Fibroblast of the aortic adventitia (primary cell): Measurements from ENCODE around the gene HOXA11. TPM values are rescaled to one million over a fixed set of nuclear protein-coding genes. Genes with fewer than 3 reads are reported as not detected.

ENCODE experiments used
- DNase-seq: peaks from one replicate; pipeline ENCODE4 v3.0.0-alpha.2; 2010; ENCODE audit warnings: low read depth
- H3K4me3 ChIP-seq: 2 replicates; pipeline ENCODE4 v1.5.1; 2011; ENCODE audit warnings: low read depth, mild to moderate bottlenecking, control low read depth, low read length, moderate library complexity
- CTCF ChIP-seq: IDR thresholded peaks from 2 replicates; pipeline ENCODE4 v1.5.1; 2011; ENCODE audit warnings: mild to moderate bottlenecking, low read length, control low read depth, inconsistent platforms; ENCODE audit not compliant: insufficient read depth
- total RNA-seq: library from RNA; depleted of rRNA; stranded (reverse); fragments of >200 nt; gene quantifications from 2 replicates; pipeline ENCODE4 v1.2.3, GENCODE V29; 2012; ENCODE audit warnings: low replicate concordance

HOXA11 gene
- total RNA-seq, 1 donor: not detected

GRCh38 chr7:27191833-27192545, 7.0 kb upstream of the HOXA11 start:
- TF ChIP-seq CTCF: no peak
- H3K4me3 ChIP-seq: no peak overlapping the region
- DNase-seq: no peak

- no peak overlapping the region for H3K4me3 ChIP-seq
- DNase-seq: no peak
- no peak for TF ChIP-seq CTCF
These were observed 6.2 kb upstream of the HOXA11 start for GRCh38 chr7:27191161-27191731.

GRCh38 chr7:27189997-27190748, 5.1 kb upstream of the HOXA11 start:
- H3K4me3 ChIP-seq: no peak overlapping the region
- no peak for DNase-seq

GRCh38 chr7:27189295-27189996, 4.4 kb upstream of the HOXA11 start:
- no peak overlapping the region for H3K4me3 ChIP-seq
- DNase-seq: no peak

More at GRCh38 chr7:27189997-27190748, 5.1 kb upstream of the HOXA11 start:
- TF ChIP-seq CTCF: no peak

GRCh38 chr7:27188386-27189294, 3.6 kb upstream of the HOXA11 start:
- no peak overlapping the region for H3K4me3 ChIP-seq
- DNase-seq: peak; percentile 28
- no peak for TF ChIP-seq CTCF

More at GRCh38 chr7:27189295-27189996, 4.4 kb upstream of the HOXA11 start:
- no peak for TF ChIP-seq CTCF
